Panc1 (cell line): ENCODE measurements around the gene RLN3. TPM values are rescaled to one million over a fixed set of nuclear protein-coding genes. Genes with fewer than 3 reads are reported as not detected.
"Not testable (repeated sequence)": the region's sequence is repeated elsewhere in the genome, so short reads cannot be mapped to it uniquely, and the experiment has no call there.

ENCODE experiments used
- ATAC-seq: fragments of 200-7000 bp; cut with Tn5 transposase; 2 replicates; pipeline ENCODE4 v1.9.1; 2020; ENCODE audit warnings: mild to moderate bottlenecking, moderate library complexity
- BruUV-seq: library from RNA; stranded (reverse); fragments of 400-500 nt; replicated peaks from 2 replicates; lab custom pipeline; 2021; lab: Mats Ljungman, UMichigan
- CTCF ChIA-PET: fragments of 300-600 bp; sonication (Branson Sonifier 250); formaldehyde crosslinking; loops from one replicate; lab custom pipeline; 2022; ENCODE audit warnings: antibody characterized with exemption; lab: Charles Lee
- POLR2A ChIA-PET: fragments of 300-600 bp; sonication (Branson Sonifier 250); formaldehyde crosslinking; loops from one replicate; lab custom pipeline; 2022; ENCODE audit warnings: antibody characterized with exemption; lab: Charles Lee
- DNase-seq: peaks from one replicate; pipeline ENCODE4 v3.0.0-alpha.2; 2010; ENCODE audit warnings: low read depth, low spot score
- H3K27ac ChIP-seq: 2 replicates; pipeline ENCODE4 v1.5.1; 2011; ENCODE audit warnings: mild to moderate bottlenecking, low read length, inconsistent platforms
- H3K27me3 ChIP-seq: fragments of 200-500 bp; sonication (Bioruptor generic); 2 replicates; pipeline ENCODE4 v1.6.0; 2014; ENCODE audit warnings: low read length, inconsistent platforms; ENCODE audit not compliant: control insufficient read depth, insufficient read depth
- H3K36me3 ChIP-seq: fragments of 200-500 bp; sonication (Bioruptor generic); 2 replicates; pipeline ENCODE4 v1.5.1; 2014; ENCODE audit warnings: inconsistent platforms, mild to moderate bottlenecking, low read length, moderate library complexity; ENCODE audit not compliant: control insufficient read depth, insufficient read depth
- H3K4me1 ChIP-seq: 2 replicates; pipeline ENCODE4 v1.5.1; 2011; ENCODE audit warnings: inconsistent platforms, mild to moderate bottlenecking, low read length, moderate library complexity; ENCODE audit not compliant: control insufficient read depth, insufficient read depth
- H3K4me3 ChIP-seq, 2 experiments: 2 replicates each; pipeline ENCODE4 v1.5.1; 2011 to 2012; ENCODE audit warnings: low read depth in 2 of 2, low read length in 2 of 2, mild to moderate bottlenecking in 2 of 2, inconsistent platforms in 1 of 2, moderate library complexity in 1 of 2
- H3K9me3 ChIP-seq: fragments of 200-500 bp; sonication (Bioruptor generic); 2 replicates; pipeline ENCODE4 v1.5.1; 2014; ENCODE audit warnings: low read depth, mild to moderate bottlenecking, inconsistent platforms, low read length, moderate library complexity; ENCODE audit not compliant: control insufficient read depth, insufficient read depth
- POLR2AphosphoS5 ChIP-seq: IDR thresholded peaks from 2 replicates; pipeline ENCODE4 v1.6.1; 2012; ENCODE audit warnings: mild to moderate bottlenecking, low read depth, low read length, moderate library complexity
- SIN3A ChIP-seq: IDR thresholded peaks from 2 replicates; pipeline ENCODE4 v1.6.1; 2012; ENCODE audit warnings: low read depth, mild to moderate bottlenecking, low read length, moderate library complexity, borderline replicate concordance; ENCODE audit not compliant: insufficient read depth
- TCF7L2 ChIP-seq: IDR thresholded peaks from 2 replicates; pipeline ENCODE4 v1.6.1; 2011; ENCODE audit warnings: mild to moderate bottlenecking, low read depth, low read length, inconsistent platforms
- in situ Hi-C: cut with HindIII; loops from 2 replicates; pipeline ENCODE4 v1.10.0; 2016; ENCODE audit warnings: low sequenced_read_pairs, low pct_unique_long_range_greater_than_20kb
- intact Hi-C: fragments of 100-400 bp; cut with micrococcal nuclease; formaldehyde crosslinking; loops from one replicate; pipeline ENCODE4 v1.10.0; 2022; ENCODE audit not compliant: unreplicated experiment
- total RNA-seq: library from RNA; stranded (reverse); gene quantifications from one replicate; pipeline ENCODE4 v1.2.1, GENCODE V29; 2021; ENCODE audit not compliant: unreplicated experiment
- TF ChIP-seq, protein P1 (sequence below): fragments of 450-650 bp; IDR thresholded peaks from 2 replicates; pipeline ENCODE4 v1.5.1; 2017; ENCODE audit warnings: mild to moderate bottlenecking
- TF ChIP-seq, protein P2 (sequence below), 2 experiments: IDR thresholded peaks; 2 replicates each; pipeline ENCODE4 v1.6.1; 2011 to 2012; ENCODE audit warnings: low read depth in 2 of 2, control low read depth in 1 of 2, low read length in 1 of 2, mild to moderate bottlenecking in 1 of 2, moderate library complexity in 1 of 2; ENCODE audit not compliant: insufficient read depth in 1 of 2

RLN3 gene
- total RNA-seq, 1 experiment from 2014 or later, result not detected

DNA sequence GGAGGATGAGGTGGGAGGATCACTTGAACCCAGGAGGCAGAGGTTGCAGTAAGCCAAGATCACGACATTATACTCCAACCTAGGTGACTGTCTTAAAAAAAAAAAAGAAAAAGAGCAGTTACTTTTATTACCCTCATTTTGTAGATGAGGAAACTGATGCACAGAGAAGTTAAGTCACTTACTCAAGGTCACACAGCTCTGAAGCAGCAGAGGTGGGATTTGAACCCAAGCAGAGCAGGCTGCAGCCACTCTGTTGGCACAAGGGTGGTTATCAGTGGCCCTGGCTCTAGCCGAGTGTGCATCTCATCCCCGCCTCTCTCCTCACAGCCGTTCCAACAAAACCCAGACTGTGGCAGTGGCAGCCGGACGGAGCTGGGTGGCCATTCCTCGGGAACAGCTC is 11.2 kb downstream of the RLN3 start:
- CTCF ChIA-PET, result no interaction called here
- in situ Hi-C loops (no loop called here), intact Hi-C loops (no loop called here)
- POLR2A ChIA-PET, result no interaction called here
- Histone ChIP-seq H3K4me3 (no peak overlapping the region), H3K36me3 (no peaks in the 10 kb centered on the region), H3K27ac (no peak overlapping the region), H3K9me3 (no peaks in the 10 kb centered on the region), H3K4me1 (no peaks in the 10 kb centered on the region), H3K27me3 (no peaks in the 10 kb centered on the region)
- no TSS peak for BruUV-seq
- TF ChIP-seq, protein P1, sequence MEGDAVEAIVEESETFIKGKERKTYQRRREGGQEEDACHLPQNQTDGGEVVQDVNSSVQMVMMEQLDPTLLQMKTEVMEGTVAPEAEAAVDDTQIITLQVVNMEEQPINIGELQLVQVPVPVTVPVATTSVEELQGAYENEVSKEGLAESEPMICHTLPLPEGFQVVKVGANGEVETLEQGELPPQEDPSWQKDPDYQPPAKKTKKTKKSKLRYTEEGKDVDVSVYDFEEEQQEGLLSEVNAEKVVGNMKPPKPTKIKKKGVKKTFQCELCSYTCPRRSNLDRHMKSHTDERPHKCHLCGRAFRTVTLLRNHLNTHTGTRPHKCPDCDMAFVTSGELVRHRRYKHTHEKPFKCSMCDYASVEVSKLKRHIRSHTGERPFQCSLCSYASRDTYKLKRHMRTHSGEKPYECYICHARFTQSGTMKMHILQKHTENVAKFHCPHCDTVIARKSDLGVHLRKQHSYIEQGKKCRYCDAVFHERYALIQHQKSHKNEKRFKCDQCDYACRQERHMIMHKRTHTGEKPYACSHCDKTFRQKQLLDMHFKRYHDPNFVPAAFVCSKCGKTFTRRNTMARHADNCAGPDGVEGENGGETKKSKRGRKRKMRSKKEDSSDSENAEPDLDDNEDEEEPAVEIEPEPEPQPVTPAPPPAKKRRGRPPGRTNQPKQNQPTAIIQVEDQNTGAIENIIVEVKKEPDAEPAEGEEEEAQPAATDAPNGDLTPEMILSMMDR, result no peak
- TF ChIP-seq TCF7L2 (no peak), POLR2AphosphoS5 (no peak), SIN3A (no peak)
- TF ChIP-seq, protein P2, sequence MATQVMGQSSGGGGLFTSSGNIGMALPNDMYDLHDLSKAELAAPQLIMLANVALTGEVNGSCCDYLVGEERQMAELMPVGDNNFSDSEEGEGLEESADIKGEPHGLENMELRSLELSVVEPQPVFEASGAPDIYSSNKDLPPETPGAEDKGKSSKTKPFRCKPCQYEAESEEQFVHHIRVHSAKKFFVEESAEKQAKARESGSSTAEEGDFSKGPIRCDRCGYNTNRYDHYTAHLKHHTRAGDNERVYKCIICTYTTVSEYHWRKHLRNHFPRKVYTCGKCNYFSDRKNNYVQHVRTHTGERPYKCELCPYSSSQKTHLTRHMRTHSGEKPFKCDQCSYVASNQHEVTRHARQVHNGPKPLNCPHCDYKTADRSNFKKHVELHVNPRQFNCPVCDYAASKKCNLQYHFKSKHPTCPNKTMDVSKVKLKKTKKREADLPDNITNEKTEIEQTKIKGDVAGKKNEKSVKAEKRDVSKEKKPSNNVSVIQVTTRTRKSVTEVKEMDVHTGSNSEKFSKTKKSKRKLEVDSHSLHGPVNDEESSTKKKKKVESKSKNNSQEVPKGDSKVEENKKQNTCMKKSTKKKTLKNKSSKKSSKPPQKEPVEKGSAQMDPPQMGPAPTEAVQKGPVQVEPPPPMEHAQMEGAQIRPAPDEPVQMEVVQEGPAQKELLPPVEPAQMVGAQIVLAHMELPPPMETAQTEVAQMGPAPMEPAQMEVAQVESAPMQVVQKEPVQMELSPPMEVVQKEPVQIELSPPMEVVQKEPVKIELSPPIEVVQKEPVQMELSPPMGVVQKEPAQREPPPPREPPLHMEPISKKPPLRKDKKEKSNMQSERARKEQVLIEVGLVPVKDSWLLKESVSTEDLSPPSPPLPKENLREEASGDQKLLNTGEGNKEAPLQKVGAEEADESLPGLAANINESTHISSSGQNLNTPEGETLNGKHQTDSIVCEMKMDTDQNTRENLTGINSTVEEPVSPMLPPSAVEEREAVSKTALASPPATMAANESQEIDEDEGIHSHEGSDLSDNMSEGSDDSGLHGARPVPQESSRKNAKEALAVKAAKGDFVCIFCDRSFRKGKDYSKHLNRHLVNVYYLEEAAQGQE (IDR thresholded peaks at IDR 0.05; ENCODE audit: insufficient read depth in 1 of 2, low read depth in 2 of 2, low read length in 1 of 2), result no peak
- DNase-seq, result no peak
- ATAC-seq, result no peak

DNA sequence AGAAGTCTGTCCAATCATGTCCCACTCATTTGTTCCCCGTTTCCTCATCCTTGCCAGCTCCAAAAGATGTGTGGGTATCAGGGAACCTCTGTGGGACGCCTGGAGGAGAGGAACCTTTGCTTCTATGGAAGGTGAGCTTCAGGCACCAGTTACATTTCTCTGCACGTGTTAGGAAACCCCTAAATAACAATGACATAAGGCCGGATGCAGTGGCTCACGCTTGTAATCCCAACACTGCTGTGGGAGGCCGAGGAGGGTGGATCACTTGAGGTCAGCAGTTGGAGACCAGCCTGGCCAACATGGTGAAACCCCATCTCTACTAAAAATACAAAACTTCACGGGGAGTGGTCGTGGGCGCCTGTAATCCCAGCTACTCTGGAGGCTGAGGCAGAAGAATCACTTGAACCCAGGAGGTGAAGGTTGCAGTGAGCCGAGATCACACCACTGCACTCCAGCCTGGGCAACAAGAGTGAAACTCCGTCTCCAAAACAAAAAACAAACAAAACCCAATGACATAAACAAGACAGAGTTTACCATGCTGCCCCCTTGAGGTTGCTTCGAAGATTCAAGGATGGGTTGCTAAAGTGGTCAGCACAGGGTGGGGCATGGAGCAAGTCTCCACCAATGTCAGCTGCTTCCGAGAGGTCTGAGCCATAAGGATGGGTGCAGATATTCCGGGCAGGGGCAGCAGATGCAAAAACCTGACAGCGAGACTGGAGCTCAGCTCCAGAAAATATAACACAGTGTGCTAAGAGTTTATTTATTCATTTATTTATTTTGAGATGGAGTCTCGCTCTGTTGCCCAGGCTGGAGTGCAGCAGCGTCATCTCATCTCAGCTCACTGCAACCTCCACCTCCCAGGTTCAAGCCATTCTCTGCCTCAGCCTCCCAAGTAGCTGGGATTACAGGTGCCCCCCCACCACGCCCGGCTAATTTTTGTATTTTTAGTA is 15.0 kb downstream of the RLN3 start:
- CTCF ChIA-PET, result interaction anchor here (0.5 to 1.5 kb wide), 3 partner anchors 10 to 18 kb away, joined by 6 to 9 read pairs (median 9); partner anchors contain the start of gene IL27RA
- POLR2A ChIA-PET, H3K4me1 ChIP-seq, H3K36me3 ChIP-seq, BruUV-seq, H3K9me3 ChIP-seq, H3K4me3 ChIP-seq, DNase-seq, H3K27me3 ChIP-seq, intact Hi-C loops, in situ Hi-C loops, H3K27ac ChIP-seq: not testable (repeated sequence)
- TF ChIP-seq, protein P1, result peak; percentile 76
- peak; percentile 90 for ATAC-seq

DNA sequence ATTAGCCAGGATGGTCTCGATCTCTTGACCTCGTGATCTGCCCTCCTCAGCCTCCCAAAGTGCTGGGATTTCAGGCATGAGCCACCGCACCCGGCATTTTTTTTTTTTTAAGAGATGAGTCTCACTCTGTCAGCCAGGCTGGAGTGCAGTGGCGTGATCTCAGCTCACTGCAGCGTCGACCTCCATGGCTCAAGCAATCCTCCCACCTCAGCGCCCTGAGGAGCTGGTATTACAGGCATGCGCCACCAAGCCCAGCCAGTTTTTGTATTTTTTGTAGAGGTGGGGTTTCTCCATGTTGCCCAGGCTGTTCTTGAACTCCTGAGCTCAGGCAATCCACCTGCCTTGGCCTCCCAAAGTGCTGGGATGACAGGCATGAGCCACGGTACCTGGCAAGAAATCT is 19.9 kb downstream of the RLN3 start:
- in situ Hi-C loops, H3K36me3 ChIP-seq, H3K4me1 ChIP-seq, intact Hi-C loops, BruUV-seq, H3K27ac ChIP-seq, H3K4me3 ChIP-seq, ATAC-seq, DNase-seq, H3K27me3 ChIP-seq, H3K9me3 ChIP-seq: not testable (repeated sequence)
- ChIA-PET POLR2A (interaction anchor here (0.6 kb wide), 1 partner anchor 167 kb away, joined by 7 read pairs; no protein-coding TSS in a partner anchor), CTCF (interaction anchor here (0.5 to 0.7 kb wide), 3 partner anchors 101 to 190 kb away, joined by 3 to 9 read pairs (median 8); no protein-coding TSS in a partner anchor)
